H7 (cell line): ENCODE measurements around the gene EFCAB13. TPM values are rescaled to one million over a fixed set of nuclear protein-coding genes. Genes with fewer than 3 reads are reported as not detected.
A peak's percentile ranks its signal among the peaks of the same experiment; 100 is the strongest.
"Not testable (repeated sequence)": the region's sequence is repeated elsewhere in the genome, so short reads cannot be mapped to it uniquely, and the experiment has no call there.

Experiments used
- DNase-seq: peaks from one replicate; pipeline ENCODE4 v3.0.0; 2012
- H3K27me3 ChIP-seq: 2 replicates; pipeline ENCODE4 v1.6.0; 2011; ENCODE audit warnings: mild to moderate bottlenecking, low read length; ENCODE audit not compliant: control insufficient read depth, insufficient read depth
- H3K36me3 ChIP-seq: replicated peaks from 2 replicates; pipeline ENCODE4 v1.5.1; 2011; ENCODE audit warnings: low read length; ENCODE audit not compliant: control insufficient read depth, insufficient read depth
- H3K4me3 ChIP-seq: 2 replicates; pipeline ENCODE4 v1.5.1; 2011; ENCODE audit warnings: low read depth, mild to moderate bottlenecking, control low read depth, low read length, moderate library complexity; ENCODE audit not compliant: insufficient read depth
- total RNA-seq: library from RNA; depleted of rRNA; stranded (reverse); fragments of >200 nt; shearing (Covaris generic); gene quantifications from 2 replicates; pipeline ENCODE4 v1.2.3, GENCODE V29; 2014

EFCAB13 gene
- total RNA-seq, 1 experiment from 2014 or later: 2.3 TPM

DNA sequence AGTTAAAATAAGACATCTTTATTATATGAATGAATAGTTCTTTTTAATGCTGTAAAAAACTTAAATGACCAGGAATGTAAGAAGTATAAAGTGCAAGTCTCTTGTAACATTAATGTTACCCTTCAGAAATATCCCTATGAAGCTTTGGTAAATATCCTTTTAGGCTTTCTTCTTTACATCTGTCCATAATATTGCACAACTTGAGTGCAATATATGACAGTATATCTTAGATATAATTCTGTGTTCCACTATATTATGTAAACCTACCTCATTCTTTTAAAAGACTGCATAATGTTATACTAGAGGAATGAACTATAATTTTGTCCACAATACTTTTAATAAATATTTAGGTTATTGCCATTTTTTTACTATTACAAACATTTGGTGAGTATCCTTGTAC, 81.1 kb downstream of the EFCAB13 start:
- no peaks in the 10 kb centered on the region for H3K27me3 ChIP-seq
- no peak for DNase-seq
- H3K4me3 ChIP-seq: no peak overlapping the region
- no peaks in the 10 kb centered on the region for H3K36me3 ChIP-seq

DNA sequence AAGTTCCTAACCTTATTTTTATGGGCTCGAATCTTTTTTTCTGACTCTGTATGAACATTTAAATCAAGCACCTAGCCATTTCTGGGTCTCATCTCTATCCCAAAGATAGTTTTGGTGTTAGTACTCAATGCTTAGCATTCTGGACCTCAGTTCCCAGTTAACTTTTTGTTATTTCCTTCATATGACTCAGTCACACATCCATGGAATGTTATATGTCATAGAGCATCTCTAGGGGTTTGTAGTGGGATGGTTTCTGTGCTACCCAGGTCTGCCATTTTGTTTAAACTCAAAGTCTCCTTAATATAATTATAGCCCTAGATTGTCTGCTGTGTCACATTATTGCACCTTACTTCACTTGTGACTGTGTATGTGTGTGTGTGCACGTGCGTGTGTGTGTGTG, 90.1 kb downstream of the EFCAB13 start:
- DNase-seq: no peak
- no peaks in the 10 kb centered on the region for H3K36me3 ChIP-seq
- H3K4me3 ChIP-seq: no peak overlapping the region
- H3K27me3 ChIP-seq: no peaks in the 10 kb centered on the region

DNA sequence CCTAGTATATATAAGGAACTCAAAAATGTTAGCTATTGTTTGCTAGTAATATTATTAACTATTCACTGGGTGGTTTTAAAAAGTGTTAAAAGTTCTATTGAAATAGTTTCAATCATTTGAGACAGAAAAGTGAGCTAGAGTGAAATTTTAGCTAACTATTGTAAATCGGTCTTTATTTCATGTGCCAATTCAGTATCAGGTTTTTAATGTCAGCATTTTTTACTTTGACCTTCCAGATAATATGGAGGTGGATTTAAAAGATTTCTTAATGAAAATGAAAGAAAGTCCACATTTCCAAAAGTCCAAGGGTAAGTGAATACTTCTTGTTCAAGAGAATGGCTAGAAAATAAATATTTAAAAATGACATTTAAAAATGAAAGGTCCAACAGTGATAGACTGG, 90.9 kb downstream of the EFCAB13 start:
- Histone ChIP-seq H3K4me3 (no peak overlapping the region), H3K36me3 (no peaks in the 10 kb centered on the region), H3K27me3 (no peaks in the 10 kb centered on the region)
- no peak for DNase-seq

DNA sequence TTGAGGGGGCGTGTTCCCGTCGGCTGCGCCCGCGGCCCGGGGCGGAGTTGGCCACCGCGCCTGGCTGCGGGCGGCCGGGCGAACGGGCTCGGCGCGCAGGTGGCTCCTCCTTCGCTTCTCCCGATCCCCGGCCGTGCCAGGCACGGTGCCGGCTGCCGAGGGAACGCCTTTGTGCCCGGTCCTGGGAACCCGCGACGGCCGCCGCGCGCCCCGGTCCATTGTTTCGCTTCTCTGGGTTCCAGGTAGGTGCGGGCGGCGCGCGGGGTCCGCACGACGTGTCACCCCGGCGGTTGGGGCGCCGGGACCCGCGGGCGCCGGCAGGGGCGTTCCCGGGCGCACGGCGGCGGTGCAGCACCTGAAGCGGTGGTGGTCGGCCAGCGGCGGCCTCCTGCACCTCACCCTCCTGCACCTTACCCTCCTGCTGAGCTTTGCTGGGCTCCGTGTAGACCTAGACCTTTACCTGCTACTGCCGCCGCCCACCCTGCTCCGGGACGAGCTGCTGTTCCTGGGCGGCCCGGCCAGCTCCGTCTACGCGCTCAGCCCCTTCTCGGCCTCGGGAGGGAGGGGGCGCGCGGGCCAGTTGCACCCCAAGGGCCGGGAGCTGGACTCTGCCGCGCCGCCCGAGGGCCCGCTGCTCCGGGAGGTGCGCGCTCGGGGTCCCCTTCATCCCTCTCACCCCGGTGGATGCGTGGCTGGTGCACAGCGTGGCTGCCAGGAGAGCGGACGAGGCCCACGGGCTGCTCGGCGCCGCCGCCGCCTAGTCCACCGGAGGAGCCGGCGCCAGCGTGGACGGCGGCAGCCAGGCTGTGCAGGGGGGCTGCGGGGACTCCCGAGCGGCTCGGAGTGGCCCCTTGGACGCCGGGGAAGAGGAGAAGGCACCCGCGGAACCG, 99.9 kb downstream of the EFCAB13 start:
- Histone ChIP-seq H3K36me3 (no peaks in the 10 kb centered on the region), H3K4me3 (peak overlapping the region; percentile 51), H3K27me3 (peaks cover 21% of the 10 kb centered on the region)
- DNase-seq: peak; percentile 81

DNA sequence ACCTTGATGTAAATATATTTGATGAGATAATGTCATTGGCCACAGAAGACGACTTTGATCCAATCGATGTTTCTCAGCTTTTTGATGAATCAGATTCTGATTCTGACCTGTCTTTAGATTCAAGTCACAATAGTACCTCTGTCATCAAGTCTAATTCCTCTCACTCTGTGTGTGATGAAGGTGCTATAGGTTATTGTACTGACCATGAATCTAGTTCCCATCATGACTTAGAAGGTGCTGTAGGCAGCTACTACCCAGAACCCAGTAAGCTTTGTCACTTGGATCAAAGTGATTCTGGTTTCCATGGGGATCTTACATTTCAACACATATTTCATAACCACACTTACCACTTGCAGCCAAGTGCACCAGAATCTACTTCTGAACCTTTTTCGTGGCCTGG, 101.5 kb downstream of the EFCAB13 start:
- peaks cover 21% of the 10 kb centered on the region for H3K27me3 ChIP-seq
- DNase-seq, H3K4me3 ChIP-seq, H3K36me3 ChIP-seq: not testable (repeated sequence)

DNA sequence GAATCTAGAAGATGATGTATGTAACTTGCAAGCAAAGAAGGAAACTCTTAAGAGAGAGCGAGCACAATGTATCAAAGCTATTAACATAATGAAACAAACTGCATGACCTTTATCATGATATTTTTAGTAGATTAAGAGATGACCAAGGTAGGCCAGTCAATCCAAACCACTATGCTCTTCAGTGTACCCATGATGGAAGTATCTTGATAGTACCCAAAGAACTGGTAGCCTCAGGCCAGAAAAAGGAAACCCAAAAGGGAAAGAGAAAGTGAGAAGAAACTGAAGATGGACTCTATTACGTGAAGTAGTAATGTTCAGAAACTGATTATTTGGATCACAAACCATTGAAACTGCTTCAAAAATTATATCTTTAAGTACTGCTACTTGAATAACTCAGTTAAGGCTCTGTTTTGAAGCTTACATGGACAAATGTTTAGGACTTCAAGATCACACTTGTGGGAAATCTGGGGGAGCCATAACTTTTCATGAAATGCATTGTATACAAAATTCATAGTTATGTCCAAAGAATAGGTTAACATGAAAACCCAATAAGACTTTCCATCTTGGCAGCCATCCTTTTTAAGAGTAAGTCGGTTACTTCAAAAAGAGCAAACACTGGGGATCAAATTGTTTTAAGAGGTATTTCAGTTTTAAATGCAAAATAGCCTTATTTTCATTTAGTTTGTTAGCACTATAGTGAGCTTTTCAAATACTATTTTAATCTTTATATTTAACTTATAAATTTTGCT, 102.3 kb downstream of the EFCAB13 start:
- DNase-seq, H3K4me3 ChIP-seq, H3K36me3 ChIP-seq: not testable (repeated sequence)
- H3K27me3 ChIP-seq: peaks cover 21% of the 10 kb centered on the region

DNA sequence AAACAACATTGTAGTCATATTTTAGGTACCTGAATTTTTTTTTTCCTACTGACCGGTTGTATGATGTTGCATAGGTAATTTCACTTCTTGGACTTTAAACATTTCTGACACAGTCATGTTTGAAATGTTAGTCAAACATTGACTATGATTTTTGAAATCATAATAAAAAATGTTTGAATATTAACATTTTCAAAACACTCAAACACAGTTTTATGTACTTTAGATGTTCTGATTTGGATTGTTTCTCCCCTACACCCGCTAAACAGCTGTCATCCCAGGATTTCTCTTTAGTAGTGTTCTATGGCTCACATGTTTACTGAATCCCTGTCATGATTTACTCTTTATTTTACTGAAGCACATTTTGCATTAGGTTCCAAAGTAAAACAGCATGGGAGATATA, 104.2 kb downstream of the EFCAB13 start:
- H3K36me3 ChIP-seq: no peaks in the 10 kb centered on the region
- peaks cover 17% of the 10 kb centered on the region for H3K27me3 ChIP-seq
- no peak overlapping the region for H3K4me3 ChIP-seq
- DNase-seq: no peak

DNA sequence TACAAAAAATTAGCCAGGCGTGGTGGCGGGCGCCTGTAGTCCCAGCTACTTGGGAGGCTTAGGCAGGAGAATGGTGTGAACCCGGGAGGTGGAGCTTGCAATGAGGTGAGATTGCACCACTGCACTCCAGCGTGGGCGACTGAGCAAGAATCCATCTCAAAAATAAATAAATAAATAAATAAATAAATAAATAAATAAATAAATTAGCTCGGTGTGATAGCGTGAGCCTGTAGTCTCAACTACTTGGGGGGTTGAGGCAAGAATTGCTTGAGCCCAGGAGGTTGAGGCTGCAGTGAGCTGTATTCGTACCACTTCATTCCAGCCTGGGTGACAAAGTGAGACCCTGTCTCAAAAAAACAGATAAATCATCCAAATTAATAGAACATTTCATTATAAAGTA, 108.5 kb downstream of the EFCAB13 start:
- not testable (repeated sequence) for DNase-seq, H3K4me3 ChIP-seq, H3K27me3 ChIP-seq, H3K36me3 ChIP-seq

DNA sequence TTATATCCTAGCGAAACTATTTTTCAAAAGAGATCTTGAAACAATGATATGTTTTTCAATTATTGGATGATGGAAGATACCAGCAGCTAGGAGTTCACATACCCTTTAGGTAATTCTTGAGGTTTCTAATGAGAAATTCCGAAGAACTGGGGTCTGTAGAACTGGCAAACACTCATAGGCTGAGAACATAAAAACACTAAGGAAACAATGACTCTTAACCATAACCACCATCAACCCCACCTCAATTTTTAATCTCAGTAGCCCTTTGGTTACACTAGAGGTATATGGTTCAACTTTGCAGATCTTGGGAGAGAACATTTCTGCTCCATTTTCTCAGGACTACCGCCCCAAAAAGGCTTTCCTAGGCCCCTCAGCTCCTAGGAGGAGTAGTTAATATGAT, 141.4 kb downstream of the EFCAB13 start:
- Histone ChIP-seq H3K27me3 (no peaks in the 10 kb centered on the region), H3K36me3 (no peaks in the 10 kb centered on the region), H3K4me3 (no peak overlapping the region)
- DNase-seq: no peak

DNA sequence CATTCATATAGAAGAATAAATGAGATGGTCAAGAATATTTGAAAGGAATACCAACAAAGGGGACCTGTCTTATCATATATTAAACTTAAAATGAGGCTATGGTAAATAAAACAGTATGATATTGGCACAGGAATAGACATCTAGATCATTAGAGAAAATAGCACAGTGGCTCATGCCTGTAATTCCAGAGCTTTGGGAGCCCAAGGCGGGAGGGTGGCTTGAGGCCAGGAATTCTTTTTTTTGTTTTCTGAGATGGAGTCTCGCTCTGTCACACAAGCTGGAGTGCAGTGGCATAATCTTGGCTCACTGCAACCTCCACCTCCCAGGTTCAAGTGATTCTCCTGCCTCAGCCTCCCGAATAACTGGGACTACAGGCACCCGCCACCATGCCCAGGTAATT, 143.2 kb downstream of the EFCAB13 start:
- not testable (repeated sequence) for H3K27me3 ChIP-seq, DNase-seq, H3K4me3 ChIP-seq, H3K36me3 ChIP-seq

DNA sequence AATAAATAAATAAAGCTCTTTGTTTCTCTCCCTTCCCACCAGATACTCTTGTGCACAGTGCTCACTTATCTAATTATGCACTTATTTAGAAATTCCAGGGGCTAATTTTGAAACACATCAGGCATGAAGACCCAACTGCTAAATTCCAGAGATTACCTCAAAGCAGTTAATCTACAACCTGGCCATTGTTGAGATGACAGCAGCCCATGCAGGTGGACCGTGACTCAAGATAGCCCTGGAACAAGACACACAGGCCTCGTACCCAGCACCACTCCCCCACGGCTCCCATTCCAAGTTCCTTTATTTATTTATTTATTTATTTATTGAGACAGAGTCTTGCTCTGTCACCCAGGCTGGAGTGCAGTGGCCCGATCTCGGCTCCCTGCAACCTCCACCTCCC, 147.1 kb downstream of the EFCAB13 start:
- DNase-seq: no peak
- Histone ChIP-seq H3K4me3 (no peak overlapping the region), H3K36me3 (no peaks in the 10 kb centered on the region), H3K27me3 (no peaks in the 10 kb centered on the region)

DNA sequence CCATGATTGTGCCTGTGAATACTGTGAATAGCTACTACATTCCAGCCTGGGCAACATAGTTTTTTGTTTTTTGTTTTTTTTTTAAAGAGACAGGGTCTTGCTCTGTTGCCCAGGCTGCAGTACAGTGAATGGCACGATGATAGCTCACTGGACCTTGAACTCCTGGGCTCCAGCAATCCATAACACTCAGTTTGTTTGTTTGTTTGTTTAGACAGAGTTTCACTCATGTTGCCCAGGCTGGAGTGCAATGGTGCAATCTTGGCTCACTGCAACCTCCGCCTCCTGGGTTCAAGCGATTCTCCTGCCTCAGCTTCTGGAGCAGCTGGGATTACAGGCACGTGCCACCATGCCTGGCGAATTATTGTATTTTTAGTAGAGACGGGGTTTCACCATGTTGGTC, 148.3 kb downstream of the EFCAB13 start:
- DNase-seq, H3K36me3 ChIP-seq, H3K4me3 ChIP-seq, H3K27me3 ChIP-seq: not testable (repeated sequence)
